OCI-M2 (cell line): ENCODE data around the gene CUTA.

Experiments
- DNase-seq: peaks from one replicate; lab custom pipeline; 2025; ENCODE audit not compliant: unreplicated experiment; lab: John Stamatoyannopoulos, UW

The CUTA gene

GRCh38 chr6:33439956-33440648 is 22.2 kb upstream of the CUTA start:
- DNase-seq: no peak

- no peak for DNase-seq
Observed at GRCh38 chr6:33438978-33439594, 21.2 kb upstream of the CUTA start.

GRCh38 chr6:33437666-33438065 is 19.8 kb upstream of the CUTA start:
- no peak for DNase-seq

GRCh38 chr6:33434961-33435360 is 17.1 kb upstream of the CUTA start:
- no peak for DNase-seq

- no peak for DNase-seq
Observed at GRCh38 chr6:33433544-33434191, 15.8 kb upstream of the CUTA start.

DNA sequence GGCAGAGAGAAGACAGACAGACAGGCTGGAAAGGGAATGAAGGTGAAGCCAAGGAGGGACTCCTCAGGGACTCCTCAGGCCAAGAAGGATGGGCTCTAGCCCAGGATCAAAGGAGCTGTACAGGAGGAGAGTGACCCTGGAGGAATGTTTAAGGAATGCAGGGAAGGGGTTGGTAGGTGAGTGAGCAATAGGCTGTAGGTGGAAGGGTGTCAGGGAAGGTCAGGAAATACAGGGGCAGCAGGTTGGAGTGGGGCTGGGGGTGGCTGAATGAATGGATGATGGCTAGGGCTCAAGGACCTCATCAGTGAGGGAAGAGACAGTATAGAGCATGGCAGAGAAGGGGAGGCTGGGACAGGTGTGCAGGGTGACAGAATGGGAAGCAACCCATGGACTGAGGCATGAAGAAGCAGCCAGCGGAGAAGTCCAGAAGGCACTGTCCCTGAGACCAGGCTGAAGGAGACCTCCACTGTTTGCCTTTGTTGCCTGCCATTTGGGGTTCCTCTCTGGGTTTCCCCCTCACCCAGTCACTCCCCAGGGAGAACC is 15.2 kb upstream of the CUTA start:
- DNase-seq: no peak

GRCh38 chr6:33432546-33432945 is 14.6 kb upstream of the CUTA start:
- no peak for DNase-seq

GRCh38 chr6:33431880-33432541 is 14.1 kb upstream of the CUTA start:
- no peak for DNase-seq

GRCh38 chr6:33430991-33431879 is 13.3 kb upstream of the CUTA start:
- DNase-seq: no peak

DNA sequence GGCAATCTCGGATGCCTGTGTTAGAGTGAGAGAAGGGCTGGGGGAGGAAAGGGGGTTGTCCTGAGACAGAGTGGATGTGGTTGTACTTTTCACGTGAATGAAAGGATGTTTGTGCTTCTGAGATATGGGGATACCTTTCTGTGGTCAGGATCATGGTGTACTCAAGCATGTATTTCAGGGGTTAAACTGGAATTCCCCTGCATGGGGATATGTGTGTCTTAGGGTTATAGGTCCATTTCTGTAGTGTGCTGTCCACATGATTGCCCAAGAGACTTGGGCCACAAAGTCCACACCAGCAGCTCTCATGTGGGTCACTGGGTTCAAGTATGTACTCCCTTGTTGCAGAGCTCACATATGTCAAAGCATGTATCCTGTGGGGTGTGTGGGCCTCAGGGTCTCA is 12.4 kb upstream of the CUTA start:
- no peak for DNase-seq

DNA sequence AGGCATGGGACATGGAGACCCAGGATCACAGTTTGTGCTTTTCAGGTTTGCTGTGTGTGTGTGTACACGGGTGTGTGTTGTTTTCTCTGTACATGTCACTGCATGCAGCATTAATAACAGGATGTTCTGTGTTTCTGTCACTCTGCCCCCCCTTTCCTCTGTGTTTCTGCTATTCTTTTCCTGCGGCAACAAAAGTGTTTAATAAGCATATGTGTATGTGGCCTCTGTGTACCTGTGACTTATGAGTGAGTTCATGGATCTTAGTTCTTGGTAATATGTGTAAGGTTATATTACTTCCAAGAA is 11.8 kb upstream of the CUTA start:
- DNase-seq: no peak

GRCh38 chr6:33428966-33429749 is 11.3 kb upstream of the CUTA start:
- DNase-seq: no peak

GRCh38 chr6:33428224-33428965 is 10.5 kb upstream of the CUTA start:
- no peak for DNase-seq

DNA sequence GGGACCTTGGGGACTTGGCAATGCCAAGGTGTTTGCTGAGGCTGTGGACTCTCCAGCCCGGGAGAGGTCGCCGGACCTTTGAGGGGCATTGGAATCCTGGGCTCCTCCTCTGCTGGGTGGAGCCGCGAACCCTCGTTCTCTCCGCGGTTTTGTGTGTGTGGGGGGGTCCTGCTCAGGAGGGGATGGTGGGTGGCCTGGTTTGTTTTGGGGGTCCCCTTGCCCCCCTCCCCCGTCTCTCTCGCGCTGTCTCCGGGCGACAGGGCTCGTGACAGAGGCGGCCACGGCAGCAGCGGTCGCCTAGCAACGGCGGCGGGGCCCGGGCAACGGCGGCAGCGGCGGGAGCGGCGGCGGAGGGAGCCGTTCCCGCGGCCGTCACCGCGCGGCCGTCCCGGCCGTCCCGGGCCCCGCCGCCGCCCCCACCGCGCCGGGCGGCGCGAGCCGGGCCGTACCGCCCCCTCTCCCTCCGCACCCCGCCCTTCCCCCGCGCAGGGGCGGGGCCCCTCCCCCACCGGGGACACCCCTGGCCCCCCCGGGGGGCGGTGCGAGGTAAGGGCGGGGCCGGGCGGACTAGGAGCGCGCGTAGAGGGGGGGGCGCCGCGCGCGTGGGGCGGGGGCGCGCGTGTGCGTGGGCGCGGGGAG is 9.8 kb upstream of the CUTA start:
- no peak for DNase-seq

- no peak for DNase-seq
Observed at GRCh38 chr6:33426590-33427511, 8.9 kb upstream of the CUTA start.

DNA sequence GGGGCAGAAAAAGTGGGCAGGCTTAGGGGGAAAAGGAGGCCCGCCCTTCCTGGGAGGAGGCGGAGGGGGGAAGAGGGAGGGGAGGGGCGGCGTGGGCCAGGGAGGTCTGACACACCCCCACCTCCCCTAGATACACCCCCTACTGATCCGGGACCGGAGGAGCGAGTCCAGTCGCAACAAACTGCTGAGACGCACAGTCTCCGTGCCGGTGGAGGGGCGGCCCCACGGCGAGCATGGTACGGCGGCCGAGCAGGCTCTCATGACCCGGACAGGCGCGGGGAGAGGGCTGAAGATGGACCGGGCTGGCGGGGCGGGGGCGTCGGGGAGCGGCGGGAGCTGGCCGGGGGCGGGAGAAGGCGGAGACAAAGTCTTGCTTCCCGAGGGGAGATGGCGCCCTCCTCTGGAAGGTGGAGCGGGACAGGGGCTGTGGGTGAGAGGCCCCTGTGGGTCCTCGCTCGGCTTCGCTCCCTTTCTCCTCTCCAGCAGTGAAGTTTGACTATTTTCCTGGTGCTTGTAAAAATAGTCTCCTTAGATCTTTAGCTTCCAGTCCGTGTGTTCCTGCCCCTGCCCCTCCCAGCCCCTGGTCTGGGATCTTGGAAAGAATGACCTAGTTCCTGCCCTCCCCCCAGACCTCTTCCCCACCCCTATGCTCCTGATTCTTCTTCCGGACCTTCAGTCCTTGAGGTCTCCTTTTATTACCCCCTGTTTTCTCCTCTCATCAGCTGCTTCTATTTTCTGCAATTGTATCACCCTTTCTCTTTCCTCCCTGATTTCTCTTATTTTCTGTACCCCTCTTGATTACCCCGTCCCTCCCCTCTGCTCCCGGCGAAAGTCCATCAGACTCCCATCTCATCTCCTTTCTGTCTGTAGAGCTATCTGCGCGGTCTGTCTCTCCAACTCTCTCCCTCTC is 8.0 kb upstream of the CUTA start:
- peak; percentile 74 for DNase-seq
